Endothelial cell of umbilical vein (primary cell): ENCODE measurements around the gene CTSD. TPM values are rescaled to one million over a fixed set of nuclear protein-coding genes. Genes with fewer than 3 reads are reported as not detected.

Experiments used
- BruUV-seq: library from RNA; stranded (reverse); fragments of 400-500 nt; replicated peaks from 2 replicates; lab custom pipeline; 2021; lab: Mats Ljungman, UMichigan
- CTCF ChIA-PET: fragments of 300-600, 350-600 bp; sonication (Branson Sonifier 250); formaldehyde crosslinking; loops from one replicate; lab custom pipeline; 2021; ENCODE audit warnings: antibody characterized with exemption, inconsistent platforms; lab: Charles Lee
- POLR2A ChIA-PET: fragments of 300-600, 350-600 bp; sonication (Branson Sonifier 250); formaldehyde crosslinking; loops from one replicate; lab custom pipeline; 2021; ENCODE audit warnings: antibody characterized with exemption, inconsistent platforms; lab: Charles Lee
- DNase-seq: peaks from one replicate; pipeline ENCODE4 v3.0.0-alpha.2; 2011; ENCODE audit warnings: low read depth, low spot score
- FAIRE-seq: peaks from 2 replicates; lab custom pipeline; 2011; peaks lifted over from hg19 to GRCh38; lab: Jason Lieb, UNC
- H2AFZ ChIP-seq: 2 replicates; pipeline ENCODE4 v1.6.0; 2012; ENCODE audit warnings: low read depth, low read length, control low read depth, inconsistent platforms
- H3K27ac ChIP-seq: 2 replicates; pipeline ENCODE4 v1.5.1; 2011; ENCODE audit warnings: low read depth, mild to moderate bottlenecking, control low read depth, low read length, moderate library complexity; ENCODE audit not compliant: insufficient read depth
- H3K27me3 ChIP-seq, 2 experiments: 2 replicates each; pipeline versions ENCODE4 v1.6.0 to v1.6.1; 2011; ENCODE audit warnings: low read length in 2 of 2, mixed read lengths in 1 of 2; ENCODE audit not compliant: control insufficient read depth in 2 of 2, insufficient read depth in 2 of 2
- H3K36me3 ChIP-seq, 2 experiments: 2 replicates in 1 of 2; 3 replicates in 1 of 2; pipeline ENCODE4 v1.5.1; 2011; ENCODE audit warnings: low read length in 2 of 2, mild to moderate bottlenecking in 1 of 2, moderate library complexity in 1 of 2; ENCODE audit not compliant: control insufficient read depth in 2 of 2, insufficient read depth in 2 of 2; ENCODE audit errors: extremely low read depth in 1 of 2
- H3K4me1 ChIP-seq: 3 replicates; pipeline ENCODE4 v1.5.1; 2011; ENCODE audit warnings: mild to moderate bottlenecking, low read length; ENCODE audit not compliant: control insufficient read depth, insufficient read depth; ENCODE audit errors: extremely low read depth
- H3K4me2 ChIP-seq: 2 replicates; pipeline ENCODE4 v1.6.1; 2011; ENCODE audit warnings: low read length, control low read depth, mixed read lengths; ENCODE audit not compliant: insufficient read depth
- H3K4me3 ChIP-seq, 3 experiments: fragments of 200-600 bp in 1 of 3; sonication (generic), shearing (Covaris generic) in 1 of 3; replicated peaks in 1 of 3; 2 replicates each; pipeline ENCODE4 v1.5.1; 2011 to 2016; ENCODE audit warnings: control low read depth in 3 of 3, low read length in 3 of 3, mild to moderate bottlenecking in 2 of 3, inconsistent platforms in 1 of 3, low read depth in 1 of 3, moderate library complexity in 1 of 3; ENCODE audit not compliant: insufficient read depth in 1 of 3
- H3K79me2 ChIP-seq: 2 replicates; pipeline ENCODE4 v1.6.0; 2012; ENCODE audit warnings: low read length, inconsistent platforms; ENCODE audit not compliant: control insufficient read depth, insufficient read depth
- H3K9ac ChIP-seq: replicated peaks from 2 replicates; pipeline ENCODE3; 2011; ENCODE audit warnings: low read length, control low read depth; ENCODE audit not compliant: insufficient read depth; ENCODE audit errors: extremely low read depth
- H3K9me1 ChIP-seq: replicated peaks from 3 replicates; pipeline ENCODE4 v1.6.0; 2011; ENCODE audit warnings: mild to moderate bottlenecking, low read length; ENCODE audit not compliant: control insufficient read depth, insufficient read depth; ENCODE audit errors: extremely low read depth
- H3K9me3 ChIP-seq: replicated peaks from 2 replicates; pipeline ENCODE4 v1.5.1; 2012; ENCODE audit warnings: low read length, inconsistent platforms; ENCODE audit not compliant: control insufficient read depth, insufficient read depth
- H4K20me1 ChIP-seq: replicated peaks from 2 replicates; pipeline ENCODE3; 2011; ENCODE audit warnings: mild to moderate bottlenecking, low read length; ENCODE audit not compliant: control insufficient read depth, insufficient read depth; ENCODE audit errors: extremely low read depth
- EZH2 ChIP-seq: IDR thresholded peaks from 2 replicates; pipeline ENCODE4 v1.6.1; 2012; ENCODE audit warnings: borderline replicate concordance, low read depth, mild to moderate bottlenecking, moderate library complexity, low read length, inconsistent platforms; ENCODE audit not compliant: severe bottlenecking
- FOS ChIP-seq: IDR thresholded peaks from 2 replicates; pipeline ENCODE4 v1.6.1; 2011; ENCODE audit warnings: mild to moderate bottlenecking, low read length, moderate library complexity, borderline replicate concordance; ENCODE audit not compliant: insufficient read depth
- GATA2 ChIP-seq: IDR thresholded peaks from 2 replicates; pipeline ENCODE4 v1.7.0; 2011; ENCODE audit warnings: low read depth, mild to moderate bottlenecking, moderate library complexity, mixed read lengths, low read length; ENCODE audit not compliant: insufficient read length, insufficient read depth
- JUN ChIP-seq: IDR thresholded peaks from 2 replicates; pipeline ENCODE4 v1.6.1; 2011; ENCODE audit warnings: borderline replicate concordance, low read depth; ENCODE audit not compliant: insufficient read length, insufficient read depth
- MYC ChIP-seq: IDR thresholded peaks from one replicate; pipeline ENCODE4 v1.6.1; 2011; ENCODE audit warnings: mild to moderate bottlenecking, low read depth, low read length
- POLR2A ChIP-seq: IDR thresholded peaks from 2 replicates; pipeline ENCODE4 v1.6.1; 2012; ENCODE audit warnings: low read depth, mild to moderate bottlenecking, control low read depth, low read length
- dilution Hi-C: fragments of 300-500 bp; cut with MboI; formaldehyde crosslinking; loops from one replicate; pipeline ENCODE4 v1.15.0; 2019; ENCODE audit warnings: low sequenced_read_pairs; ENCODE audit not compliant: extremely low pct_ligation_motif_present
- intact Hi-C: fragments of 100-400 bp; cut with micrococcal nuclease; formaldehyde crosslinking; loops from one replicate; pipeline ENCODE4 v1.10.0; 2022
- polyA plus RNA-seq, 4 experiments: library from polyadenylated mRNA; depleted of rRNA in 3 of 4; stranded (reverse) in 3 of 4; unstranded in 1 of 4; fragments of >200 nt; gene quantifications; 2 replicates each; pipeline versions ENCODE4 v1.2.1 to v1.2.3, GENCODE V29; 2011 to 2012; ENCODE audit warnings: missing spikeins in 1 of 4
- total RNA-seq: library from RNA; stranded (reverse); gene quantifications from 2 replicates; pipeline ENCODE4 v1.2.3, GENCODE V29; 2021
- TF ChIP-seq, protein P1 (sequence below): IDR thresholded peaks from 2 replicates; pipeline ENCODE4 v1.6.1; 2011; ENCODE audit not compliant: insufficient read depth, insufficient read length

The CTSD gene
- total and polyA plus RNA-seq, 2 donors (not counting 3 experiments of a cell fraction or from before 2014, with no cell fraction given) = 215 to 248 TPM

DNA sequence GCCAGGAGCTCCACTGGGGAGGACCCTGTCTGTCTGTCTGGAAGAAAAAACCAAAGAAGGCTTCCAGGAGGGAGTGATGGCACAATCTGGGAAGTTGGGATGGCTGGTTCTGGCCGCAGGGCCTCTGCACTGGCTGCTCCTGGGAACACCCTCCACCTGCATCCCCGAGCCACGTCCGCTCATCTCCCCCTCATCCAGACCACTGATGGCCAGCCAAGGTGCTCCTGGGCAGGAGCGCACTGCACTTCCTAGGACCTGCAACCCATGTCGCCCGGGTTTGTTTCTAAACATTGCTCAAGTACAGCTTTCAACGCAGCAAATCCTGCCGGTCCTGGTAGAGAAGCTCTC lies 8.4 kb downstream of the CTSD start:
- TF ChIP-seq, protein P1, sequence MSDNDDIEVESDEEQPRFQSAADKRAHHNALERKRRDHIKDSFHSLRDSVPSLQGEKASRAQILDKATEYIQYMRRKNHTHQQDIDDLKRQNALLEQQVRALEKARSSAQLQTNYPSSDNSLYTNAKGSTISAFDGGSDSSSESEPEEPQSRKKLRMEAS = no peak
- no peak for TF ChIP-seq EZH2
- ChIA-PET CTCF (no interaction called here), POLR2A (no interaction called here)
- intact Hi-C loops (no loop called here), dilution Hi-C loops (no loop called here)
- no TSS peak for BruUV-seq
- no peak for DNase-seq
- Histone ChIP-seq H3K9me3 (no peaks in the 10 kb centered on the region), H3K4me2 (no peak overlapping the region), H3K36me3 (peaks cover 0 to 24% of the 10 kb centered on the region in 2 experiments), H3K4me1 (peaks cover 5% of the 10 kb centered on the region), H3K4me3 (no peak overlapping the region), H3K27ac (no peak overlapping the region), H3K27me3 (no peaks in the 10 kb centered on the region), H3K9ac (no peak overlapping the region), H3K9me1 (no peaks in the 10 kb centered on the region), H3K79me2 (no peaks in the 10 kb centered on the region), H2AFZ (no peak overlapping the region), H4K20me1 (no peaks in the 10 kb centered on the region)
- FAIRE-seq = no peak

DNA sequence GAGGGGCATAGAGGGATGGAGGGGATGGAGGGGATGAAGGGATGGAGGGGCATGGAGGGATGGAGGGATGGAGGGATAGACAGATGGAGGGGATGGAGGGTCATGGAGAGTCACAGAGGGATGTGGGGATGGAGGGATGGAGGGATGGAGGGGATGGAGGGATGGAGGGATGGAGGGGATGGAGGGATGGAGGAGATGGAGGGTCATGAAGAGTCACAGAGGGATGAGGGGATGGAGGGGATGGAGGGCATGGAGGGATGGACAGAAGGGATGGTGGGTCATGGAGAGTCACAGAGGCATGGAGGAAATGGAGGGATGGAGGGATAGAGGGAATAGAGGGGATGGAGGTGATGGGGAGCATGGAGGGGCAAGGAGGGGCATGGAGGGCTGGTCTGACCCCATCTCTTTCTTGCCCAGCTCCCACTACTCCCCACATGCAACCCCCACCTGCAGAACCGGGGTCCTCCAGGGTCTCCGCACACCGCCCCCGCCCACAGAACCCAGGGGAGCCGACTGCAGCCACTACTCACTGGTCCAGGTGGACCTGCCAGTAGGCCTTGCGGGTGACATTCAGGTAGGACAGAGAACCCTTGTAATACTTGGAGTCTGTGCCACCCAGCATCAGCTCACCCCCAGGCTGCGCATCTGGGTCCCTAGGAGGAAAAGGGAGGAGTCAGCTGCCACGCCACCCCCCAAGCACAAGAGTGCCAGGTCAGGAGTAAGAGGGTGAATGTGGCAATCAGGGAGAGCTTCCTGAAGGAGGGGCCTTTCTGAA lies 9.2 kb downstream of the CTSD start:
- peaks cover 0 to 22% of the 10 kb centered on the region in 2 experiments for H3K36me3 ChIP-seq
- dilution Hi-C loops = no loop called here
- TF ChIP-seq POLR2A = no peak
- TF ChIP-seq FOS = no peak
- TF ChIP-seq JUN = no peak
- no peak for TF ChIP-seq GATA2
- no peak for TF ChIP-seq EZH2
- TF ChIP-seq MYC = no peak
- H4K20me1 ChIP-seq = no peaks in the 10 kb centered on the region
- intact Hi-C loops = no loop called here
- H3K9me1 ChIP-seq = no peaks in the 10 kb centered on the region
- no peaks in the 10 kb centered on the region for H3K4me1 ChIP-seq
- ChIA-PET POLR2A (no interaction called here), CTCF (no interaction called here)
- no peak overlapping the region for H3K27ac ChIP-seq
- H3K9me3 ChIP-seq = no peaks in the 10 kb centered on the region
- no TSS peak for BruUV-seq
- FAIRE-seq (no peak), DNase-seq (no peak)
- no peaks in the 10 kb centered on the region for H3K79me2 ChIP-seq
- no peak overlapping the region for H3K4me3 ChIP-seq
- no peak overlapping the region for H2AFZ ChIP-seq
- no peak overlapping the region for H3K9ac ChIP-seq
- H3K27me3 ChIP-seq = peaks cover under 1 to 8% of the 10 kb centered on the region in 2 experiments
- H3K4me2 ChIP-seq = no peak overlapping the region
